ENCODE results near the gene FEV.
"Not testable (repeated sequence)": the region's sequence is repeated elsewhere in the genome, so short reads cannot be mapped to it uniquely, and the experiment has no call there.

FEV gene

DNA sequence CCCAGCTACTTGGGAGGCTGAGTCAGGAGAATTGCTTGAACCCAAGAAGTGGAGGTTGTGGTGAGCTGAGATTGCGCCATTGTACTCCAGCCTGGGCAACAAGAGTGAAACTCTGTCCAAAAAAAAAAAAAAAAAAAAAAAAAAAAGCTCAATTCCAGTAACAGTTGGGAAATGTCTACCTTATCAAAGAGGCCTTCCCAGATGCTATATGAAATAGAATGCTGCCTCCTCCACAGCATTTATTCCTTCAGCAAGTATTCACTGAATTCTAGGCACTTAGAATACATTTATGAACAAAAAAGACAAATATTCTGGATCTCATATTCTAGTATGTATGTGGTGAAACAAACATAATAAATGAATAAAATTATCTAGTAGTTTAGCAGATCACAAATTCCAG is 38.4 kb downstream of the FEV start:
- in situ Hi-C loops (cut with MboI; ENCODE audit: low sequenced_read_pairs) = no loop called here

DNA sequence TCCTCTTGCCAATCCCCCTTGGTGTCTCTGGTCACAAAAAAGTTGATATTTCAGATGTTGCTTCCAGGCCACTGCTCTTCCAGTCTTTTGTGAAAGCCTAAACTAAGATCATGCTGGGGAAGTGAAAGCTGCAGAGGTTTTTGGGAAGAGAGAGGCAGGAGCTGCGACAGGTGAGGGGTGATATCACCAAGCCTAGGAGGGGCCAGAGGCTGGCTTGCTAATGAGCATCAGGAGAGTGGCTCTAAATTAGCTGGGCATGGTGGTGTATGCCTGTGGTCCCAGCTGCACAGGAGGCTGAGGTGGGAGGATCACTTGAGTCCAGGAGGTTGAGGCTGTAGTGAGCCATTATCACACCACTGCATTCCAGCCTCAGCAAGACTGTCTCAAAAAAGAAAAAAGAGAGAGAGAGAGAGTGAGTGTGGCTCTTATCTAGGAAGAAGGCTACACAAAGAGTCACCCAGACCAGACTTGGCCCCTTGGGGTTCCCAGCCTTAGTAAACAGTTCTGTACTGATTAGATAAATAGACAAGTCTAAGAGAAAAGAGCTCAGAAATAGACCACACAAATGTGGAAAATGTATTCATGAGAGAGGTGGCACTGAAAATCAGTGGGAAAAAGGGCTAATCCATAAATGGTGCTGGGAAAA is 40.1 kb downstream of the FEV start:
- in situ Hi-C loops (cut with MboI; ENCODE audit: low sequenced_read_pairs) = no loop called here

DNA sequence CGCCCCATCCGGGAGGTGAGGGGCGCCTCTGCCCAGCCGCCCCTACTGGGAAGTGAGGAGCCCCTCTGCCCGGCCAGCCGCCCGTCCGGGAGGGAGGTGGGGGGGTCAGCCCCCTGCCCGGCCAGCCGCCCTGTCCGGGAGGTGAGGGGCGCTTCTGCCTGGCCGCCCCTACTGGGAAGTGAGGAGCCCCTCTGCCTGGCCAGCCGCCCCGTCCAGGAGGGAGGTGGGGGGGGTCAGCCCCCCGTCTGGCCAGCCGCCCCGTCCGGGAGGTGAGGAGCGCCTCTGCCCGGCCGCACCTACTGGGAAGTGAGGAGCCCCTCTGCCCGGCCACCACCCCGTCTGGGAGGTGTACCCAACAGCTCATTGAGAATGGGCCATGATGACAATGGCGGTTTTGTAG is 53.2 kb downstream of the FEV start:
- in situ Hi-C loops (cut with MboI; ENCODE audit: low sequenced_read_pairs) = not testable (repeated sequence)
